Endothelial cell of umbilical vein (primary cell): ENCODE data around the gene ATP6V1G1. TPM values are rescaled to one million over a fixed set of nuclear protein-coding genes. Genes with fewer than 3 reads are reported as not detected.

Experiments
- BruUV-seq: library from RNA; stranded (reverse); fragments of 400-500 nt; replicated peaks from 2 replicates; lab custom pipeline; 2021; lab: Mats Ljungman, UMichigan
- CTCF ChIA-PET: fragments of 300-600, 350-600 bp; sonication (Branson Sonifier 250); formaldehyde crosslinking; loops from one replicate; lab custom pipeline; 2021; ENCODE audit warnings: antibody characterized with exemption, inconsistent platforms; lab: Charles Lee
- POLR2A ChIA-PET: fragments of 300-600, 350-600 bp; sonication (Branson Sonifier 250); formaldehyde crosslinking; loops from one replicate; lab custom pipeline; 2021; ENCODE audit warnings: antibody characterized with exemption, inconsistent platforms; lab: Charles Lee
- DNase-seq: peaks from one replicate; pipeline ENCODE4 v3.0.0-alpha.2; 2011; ENCODE audit warnings: low read depth, low spot score
- FAIRE-seq: peaks from 2 replicates; lab custom pipeline; 2011; peaks lifted over from hg19 to GRCh38; lab: Jason Lieb, UNC
- H2AFZ ChIP-seq: 2 replicates; pipeline ENCODE4 v1.6.0; 2012; ENCODE audit warnings: low read depth, low read length, control low read depth, inconsistent platforms
- H3K27ac ChIP-seq: 2 replicates; pipeline ENCODE4 v1.5.1; 2011; ENCODE audit warnings: low read depth, mild to moderate bottlenecking, control low read depth, low read length, moderate library complexity; ENCODE audit not compliant: insufficient read depth
- H3K27me3 ChIP-seq, 2 experiments: 2 replicates each; pipeline versions ENCODE4 v1.6.0 to v1.6.1; 2011; ENCODE audit warnings: low read length in 2 of 2, mixed read lengths in 1 of 2; ENCODE audit not compliant: control insufficient read depth in 2 of 2, insufficient read depth in 2 of 2
- H3K36me3 ChIP-seq, 2 experiments: 2 replicates in 1 of 2; 3 replicates in 1 of 2; pipeline ENCODE4 v1.5.1; 2011; ENCODE audit warnings: low read length in 2 of 2, mild to moderate bottlenecking in 1 of 2, moderate library complexity in 1 of 2; ENCODE audit not compliant: control insufficient read depth in 2 of 2, insufficient read depth in 2 of 2; ENCODE audit errors: extremely low read depth in 1 of 2
- H3K4me1 ChIP-seq: 3 replicates; pipeline ENCODE4 v1.5.1; 2011; ENCODE audit warnings: mild to moderate bottlenecking, low read length; ENCODE audit not compliant: control insufficient read depth, insufficient read depth; ENCODE audit errors: extremely low read depth
- H3K4me2 ChIP-seq: 2 replicates; pipeline ENCODE4 v1.6.1; 2011; ENCODE audit warnings: low read length, control low read depth, mixed read lengths; ENCODE audit not compliant: insufficient read depth
- H3K4me3 ChIP-seq, 3 experiments: fragments of 200-600 bp in 1 of 3; sonication (generic), shearing (Covaris generic) in 1 of 3; replicated peaks in 1 of 3; 2 replicates each; pipeline ENCODE4 v1.5.1; 2011 to 2016; ENCODE audit warnings: control low read depth in 3 of 3, low read length in 3 of 3, mild to moderate bottlenecking in 2 of 3, inconsistent platforms in 1 of 3, low read depth in 1 of 3, moderate library complexity in 1 of 3; ENCODE audit not compliant: insufficient read depth in 1 of 3
- H3K79me2 ChIP-seq: 2 replicates; pipeline ENCODE4 v1.6.0; 2012; ENCODE audit warnings: low read length, inconsistent platforms; ENCODE audit not compliant: control insufficient read depth, insufficient read depth
- H3K9ac ChIP-seq: replicated peaks from 2 replicates; pipeline ENCODE3; 2011; ENCODE audit warnings: low read length, control low read depth; ENCODE audit not compliant: insufficient read depth; ENCODE audit errors: extremely low read depth
- H3K9me1 ChIP-seq: replicated peaks from 3 replicates; pipeline ENCODE4 v1.6.0; 2011; ENCODE audit warnings: mild to moderate bottlenecking, low read length; ENCODE audit not compliant: control insufficient read depth, insufficient read depth; ENCODE audit errors: extremely low read depth
- H3K9me3 ChIP-seq: replicated peaks from 2 replicates; pipeline ENCODE4 v1.5.1; 2012; ENCODE audit warnings: low read length, inconsistent platforms; ENCODE audit not compliant: control insufficient read depth, insufficient read depth
- H4K20me1 ChIP-seq: replicated peaks from 2 replicates; pipeline ENCODE3; 2011; ENCODE audit warnings: mild to moderate bottlenecking, low read length; ENCODE audit not compliant: control insufficient read depth, insufficient read depth; ENCODE audit errors: extremely low read depth
- CTCF ChIP-seq, 2 donors: IDR thresholded peaks; 1 replicate in 1 of 2; 2 replicates in 1 of 2; pipeline ENCODE4 v1.5.1; 2011; ENCODE audit warnings: low read length in 2 of 2, mild to moderate bottlenecking in 2 of 2, moderate library complexity in 2 of 2, control low read depth in 1 of 2, inconsistent platforms in 1 of 2, low read depth in 1 of 2; ENCODE audit not compliant: insufficient read depth in 1 of 2; ENCODE audit errors: extremely low read depth in 1 of 2
- FOS ChIP-seq: IDR thresholded peaks from 2 replicates; pipeline ENCODE4 v1.6.1; 2011; ENCODE audit warnings: mild to moderate bottlenecking, low read length, moderate library complexity, borderline replicate concordance; ENCODE audit not compliant: insufficient read depth
- JUN ChIP-seq: IDR thresholded peaks from 2 replicates; pipeline ENCODE4 v1.6.1; 2011; ENCODE audit warnings: borderline replicate concordance, low read depth; ENCODE audit not compliant: insufficient read length, insufficient read depth
- MAX ChIP-seq: IDR thresholded peaks from 2 replicates; pipeline ENCODE4 v1.6.1; 2011; ENCODE audit not compliant: insufficient read depth, insufficient read length
- MYC ChIP-seq: IDR thresholded peaks from one replicate; pipeline ENCODE4 v1.6.1; 2011; ENCODE audit warnings: mild to moderate bottlenecking, low read depth, low read length
- POLR2A ChIP-seq: IDR thresholded peaks from 2 replicates; pipeline ENCODE4 v1.6.1; 2012; ENCODE audit warnings: low read depth, mild to moderate bottlenecking, control low read depth, low read length
- POLR2AphosphoS5 ChIP-seq: IDR thresholded peaks from 2 replicates; pipeline ENCODE4 v1.6.1; 2012; ENCODE audit warnings: low read depth, mild to moderate bottlenecking, control low read depth, low read length, moderate library complexity; ENCODE audit not compliant: insufficient read depth
- dilution Hi-C: fragments of 300-500 bp; cut with MboI; formaldehyde crosslinking; loops from one replicate; pipeline ENCODE4 v1.15.0; 2019; ENCODE audit warnings: low sequenced_read_pairs; ENCODE audit not compliant: extremely low pct_ligation_motif_present
- intact Hi-C: fragments of 100-400 bp; cut with micrococcal nuclease; formaldehyde crosslinking; loops from one replicate; pipeline ENCODE4 v1.10.0; 2022
- polyA plus RNA-seq, 4 experiments: library from polyadenylated mRNA; depleted of rRNA in 3 of 4; stranded (reverse) in 3 of 4; unstranded in 1 of 4; fragments of >200 nt; gene quantifications; 2 replicates each; pipeline versions ENCODE4 v1.2.1 to v1.2.3, GENCODE V29; 2011 to 2012; ENCODE audit warnings: missing spikeins in 1 of 4
- total RNA-seq: library from RNA; stranded (reverse); gene quantifications from 2 replicates; pipeline ENCODE4 v1.2.3, GENCODE V29; 2021

ATP6V1G1 gene
- total and polyA plus RNA-seq, 2 donors (not counting 3 experiments of a cell fraction or from before 2014, with no cell fraction given): 78.9 to 96.9 TPM

- no peaks in the 10 kb centered on the region for H3K36me3 ChIP-seq
- no peak for TF ChIP-seq CTCF (IDR thresholded peaks at IDR 0.05; ENCODE audit: extremely low read depth in 1 of 2, insufficient read depth in 1 of 2, low read depth in 1 of 2, low read length in 2 of 2)
- no peak for TF ChIP-seq MYC
- TF ChIP-seq POLR2AphosphoS5: no peak
- TF ChIP-seq JUN: no peak
- TF ChIP-seq MAX: no peak
- no peak for TF ChIP-seq POLR2A
- TF ChIP-seq FOS: no peak
- no TSS peak for BruUV-seq
- H4K20me1 ChIP-seq: no peaks in the 10 kb centered on the region
- ChIA-PET CTCF (interaction anchor here (1.5 kb wide), 2 partner anchors 25 to 47 kb away, joined by 3 to 4 read pairs; no protein-coding TSS in a partner anchor), POLR2A (no interaction called here)
- H3K9ac ChIP-seq: no peak overlapping the region
- intact Hi-C loops: no loop called here
- no peaks in the 10 kb centered on the region for H3K9me3 ChIP-seq
- H3K9me1 ChIP-seq: no peaks in the 10 kb centered on the region
- no peaks in the 10 kb centered on the region for H3K4me1 ChIP-seq
- DNase-seq: no peak
- no peak overlapping the region for H3K4me3 ChIP-seq
- H3K27me3 ChIP-seq: no peaks in the 10 kb centered on the region
- dilution Hi-C loops: no loop called here
- no peak for FAIRE-seq
- H3K27ac ChIP-seq: no peak overlapping the region
- no peaks in the 10 kb centered on the region for H3K79me2 ChIP-seq
- no peak overlapping the region for H3K4me2 ChIP-seq
- H2AFZ ChIP-seq: no peak overlapping the region
Observed at GRCh38 chr9:114545055-114545454, 42.5 kb upstream of the ATP6V1G1 start.
